A673 (cell line): ENCODE data around the gene KCND2.

Experiments used
- EZH2 ChIP-seq: fragments of 200-600 bp; sonication (generic); IDR thresholded peaks from 2 replicates; pipeline ENCODE4 v1.6.1; 2017; ENCODE audit warnings: borderline replicate concordance, low read depth, mild to moderate bottlenecking, mixed read lengths, antibody characterized with exemption, low read length; ENCODE audit not compliant: poor library complexity, severe bottlenecking
- TF ChIP-seq, protein P1 (sequence below): fragments of 300-800, 200-600 bp; sonication (generic); conservative IDR thresholded peaks from 2 replicates; pipeline ENCODE4 v1.5.1; 2017; ENCODE audit warnings: low read depth, mild to moderate bottlenecking, antibody characterized with exemption, low read length, moderate library complexity, mixed read lengths

DNA sequence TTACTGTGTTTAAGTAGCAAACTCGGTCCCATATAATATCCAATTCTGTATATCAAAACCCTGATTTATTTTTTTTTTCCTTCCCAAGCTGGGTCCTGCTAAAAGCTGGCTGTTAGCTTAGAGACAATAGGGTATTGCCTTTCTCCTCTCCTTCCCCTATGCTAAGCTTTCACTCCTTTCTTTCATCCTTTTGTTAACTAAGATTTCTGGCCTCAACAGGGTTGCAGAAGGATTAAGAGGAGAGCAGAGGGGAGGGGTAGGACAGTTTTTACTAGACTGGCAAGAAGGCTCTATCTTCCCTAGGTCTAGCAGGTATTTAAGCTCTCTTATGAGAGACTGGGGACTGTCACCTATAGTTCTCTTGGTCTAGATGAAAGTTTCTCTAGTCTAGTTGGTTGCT, 229.2 kb downstream of the KCND2 start:
- TF ChIP-seq, protein P1, sequence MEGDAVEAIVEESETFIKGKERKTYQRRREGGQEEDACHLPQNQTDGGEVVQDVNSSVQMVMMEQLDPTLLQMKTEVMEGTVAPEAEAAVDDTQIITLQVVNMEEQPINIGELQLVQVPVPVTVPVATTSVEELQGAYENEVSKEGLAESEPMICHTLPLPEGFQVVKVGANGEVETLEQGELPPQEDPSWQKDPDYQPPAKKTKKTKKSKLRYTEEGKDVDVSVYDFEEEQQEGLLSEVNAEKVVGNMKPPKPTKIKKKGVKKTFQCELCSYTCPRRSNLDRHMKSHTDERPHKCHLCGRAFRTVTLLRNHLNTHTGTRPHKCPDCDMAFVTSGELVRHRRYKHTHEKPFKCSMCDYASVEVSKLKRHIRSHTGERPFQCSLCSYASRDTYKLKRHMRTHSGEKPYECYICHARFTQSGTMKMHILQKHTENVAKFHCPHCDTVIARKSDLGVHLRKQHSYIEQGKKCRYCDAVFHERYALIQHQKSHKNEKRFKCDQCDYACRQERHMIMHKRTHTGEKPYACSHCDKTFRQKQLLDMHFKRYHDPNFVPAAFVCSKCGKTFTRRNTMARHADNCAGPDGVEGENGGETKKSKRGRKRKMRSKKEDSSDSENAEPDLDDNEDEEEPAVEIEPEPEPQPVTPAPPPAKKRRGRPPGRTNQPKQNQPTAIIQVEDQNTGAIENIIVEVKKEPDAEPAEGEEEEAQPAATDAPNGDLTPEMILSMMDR, result no peak
- no peak for TF ChIP-seq EZH2
